Naive B cell (primary cell): ENCODE data around the gene AGTR1. TPM values are rescaled to one million over a fixed set of nuclear protein-coding genes. Genes with fewer than 3 reads are reported as not detected.

ENCODE experiments used
- ATAC-seq, 2 donors: fragments of 150-1000 bp; cut with Tn5 transposase; 2 replicates each; pipeline ENCODE4 v1.10.0; 2021; ENCODE audit warnings: low read depth in 2 of 2, mild to moderate bottlenecking in 2 of 2, moderate library complexity in 2 of 2
- DNase-seq: peaks from one replicate; pipeline ENCODE4 v3.0.0; 2022
- H3K27ac Mint-ChIP-seq, 6 donors: one replicate each; pipeline ENCODE4 v1.8.0; 2020 to 2022; ENCODE audit warnings: mild to moderate bottlenecking in 6 of 6, mixed read lengths in 6 of 6, moderate library complexity in 5 of 6, inconsistent platforms in 2 of 6
- H3K27me3 Mint-ChIP-seq, 3 donors: one replicate each; pipeline ENCODE4 v1.8.0; 2021 to 2022; ENCODE audit warnings: mixed read lengths in 3 of 3, mild to moderate bottlenecking in 1 of 3
- H3K36me3 Mint-ChIP-seq, 2 donors: one replicate each; pipeline ENCODE4 v1.8.0; 2020 to 2022; ENCODE audit warnings: mixed read lengths in 2 of 2, inconsistent platforms in 1 of 2, mild to moderate bottlenecking in 1 of 2
- H3K4me1 Mint-ChIP-seq, 3 donors: one replicate each; pipeline ENCODE4 v1.8.0; 2020 to 2022; ENCODE audit warnings: mixed read lengths in 3 of 3, inconsistent platforms in 1 of 3, mild to moderate bottlenecking in 1 of 3, moderate library complexity in 1 of 3
- H3K4me3 Mint-ChIP-seq, 8 donors: one replicate each; pipeline ENCODE4 v1.8.0; 2020 to 2022; ENCODE audit warnings: mild to moderate bottlenecking in 8 of 8, mixed read lengths in 8 of 8, moderate library complexity in 8 of 8, inconsistent platforms in 2 of 8
- H3K9me3 Mint-ChIP-seq, 7 donors: one replicate each; pipeline ENCODE4 v1.8.0; 2020 to 2022; ENCODE audit warnings: mixed read lengths in 7 of 7, mild to moderate bottlenecking in 5 of 7, inconsistent platforms in 2 of 7, moderate library complexity in 1 of 7
- polyA plus RNA-seq, 6 donors: library from polyadenylated mRNA; unstranded; fragments of 300-500 nt; fragmentation: Illumina TruSeq; gene quantifications; one replicate each; pipeline ENCODE4 v1.2.3, GENCODE V29; 2021; ENCODE audit warnings: low read depth in 6 of 6

Gene AGTR1
- polyA plus RNA-seq = not detected

DNA sequence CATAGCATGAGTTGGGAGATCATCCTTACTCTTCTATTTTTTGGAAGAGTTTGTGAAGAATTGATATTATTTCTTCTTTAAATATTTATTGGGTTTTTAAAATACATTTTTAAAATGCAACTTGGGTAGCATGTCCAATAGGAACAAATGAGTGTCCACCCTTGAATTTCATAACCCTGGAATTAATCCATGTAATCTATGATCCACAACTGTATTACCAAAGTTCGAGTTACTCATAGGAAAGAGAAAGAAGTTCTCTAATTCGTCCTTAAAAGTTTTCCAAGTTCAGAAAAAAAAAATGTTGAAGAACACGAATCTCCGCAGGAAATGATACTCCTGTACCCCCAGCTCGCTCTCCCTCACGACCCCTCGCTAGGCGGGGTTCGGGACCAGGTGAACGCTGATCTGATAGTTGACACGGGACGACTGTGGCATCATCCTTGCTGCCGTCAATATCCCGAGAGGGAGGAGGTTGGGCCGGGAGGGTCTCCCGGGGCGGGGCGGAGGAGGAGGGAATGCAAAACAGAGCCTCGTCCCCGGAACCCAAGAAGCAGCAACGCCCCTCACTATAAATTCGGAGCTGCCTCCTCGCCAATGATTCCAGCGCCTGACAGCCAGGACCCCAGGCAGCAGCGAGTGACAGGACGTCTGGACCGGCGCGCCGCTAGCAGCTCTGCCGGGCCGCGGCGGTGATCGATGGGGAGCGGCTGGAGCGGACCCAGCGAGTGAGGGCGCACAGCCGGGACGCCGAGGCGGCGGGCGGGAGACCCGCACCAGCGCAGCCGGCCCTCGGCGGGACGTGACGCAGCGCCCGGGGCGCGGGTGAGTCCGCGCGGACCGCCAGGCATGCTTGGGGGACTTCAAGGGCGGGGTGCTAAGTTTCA is at the start of gene AGTR1:
Gene AGTR1, plus strand, starts transcription at position 598 of the 884 bp plus-strand sequence. CDS start 43,133 bp downstream, outside the sequence.
- Mint-ChIP-seq H3K9me3 (peaks cover 1 to 12% (median 3%) of the 10 kb centered on the region in 7 donors), H3K4me1 (no peaks in the 10 kb centered on the region), H3K27ac (no peak within 1 kb of the TSS), H3K27me3 (peaks cover 21 to 30% (median 21%) of the 10 kb centered on the region in 3 donors), H3K36me3 (peaks cover 0 to 7% of the 10 kb centered on the region in 2 donors), H3K4me3 (peak within 1 kb of the TSS in 1 of 8 donors; percentile 22)
- ATAC-seq (no peak), DNase-seq (no peak)

DNA sequence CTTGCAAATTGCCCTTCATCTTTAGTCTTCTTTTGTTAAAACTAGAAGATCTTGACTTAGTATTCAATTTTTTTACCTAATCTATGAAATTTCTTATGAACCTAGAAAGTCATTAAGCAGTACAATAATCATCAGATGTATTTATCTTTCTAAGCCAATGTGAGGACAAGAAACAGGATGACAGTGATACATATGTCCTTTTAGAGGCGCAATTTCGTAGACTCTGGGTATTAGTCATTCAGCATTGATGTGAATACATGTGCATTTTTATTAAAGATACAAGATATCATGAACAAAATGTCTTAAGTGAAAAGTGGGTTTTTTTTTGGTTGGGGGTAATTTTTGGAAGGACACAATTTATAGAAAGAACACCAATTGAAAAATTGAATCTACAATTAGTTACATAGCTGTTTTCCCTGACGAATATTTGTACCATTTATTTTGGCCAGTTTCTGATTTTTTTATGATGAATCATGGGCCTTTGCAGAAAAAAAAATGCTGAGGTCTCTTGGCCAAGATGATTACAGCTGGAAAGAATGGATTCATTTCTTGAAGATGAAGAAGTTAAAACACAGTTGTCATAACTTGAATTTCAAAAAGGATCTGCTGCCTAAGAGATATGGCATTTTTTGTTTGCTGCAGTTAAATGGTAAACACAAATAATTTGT is 48.9 kb upstream of the AGTR1 start:
- H3K27ac Mint-ChIP-seq = no peak overlapping the region
- H3K27me3 Mint-ChIP-seq = no peaks in the 10 kb centered on the region
- peaks cover 0 to 5% (median 0%) of the 10 kb centered on the region in 7 donors for H3K9me3 Mint-ChIP-seq
- DNase-seq (no peak), ATAC-seq (no peak)
- no peaks in the 10 kb centered on the region for H3K4me1 Mint-ChIP-seq
- no peaks in the 10 kb centered on the region for H3K36me3 Mint-ChIP-seq
- H3K4me3 Mint-ChIP-seq = no peak overlapping the region

DNA sequence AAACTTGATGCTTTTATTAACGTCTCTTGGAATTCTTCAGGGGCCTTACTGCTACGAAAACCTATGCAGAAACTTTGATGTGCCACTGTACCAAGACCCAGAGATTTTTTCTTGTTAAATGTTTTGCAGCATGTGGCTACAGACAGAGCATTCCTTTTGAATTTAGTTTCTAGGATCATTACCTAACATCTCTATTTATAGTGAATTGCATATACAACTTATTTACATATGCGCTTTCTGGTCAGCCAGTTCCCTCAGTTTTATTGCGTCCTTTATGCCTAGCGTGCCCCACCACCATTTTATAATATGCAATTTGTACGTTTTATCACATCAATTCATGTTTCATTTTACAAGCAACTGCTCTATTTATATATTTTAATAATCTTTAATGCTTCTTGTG is 46.2 kb upstream of the AGTR1 start:
- ATAC-seq = no peak
- no peak for DNase-seq
- H3K27me3 Mint-ChIP-seq = no peaks in the 10 kb centered on the region
- no peaks in the 10 kb centered on the region for H3K4me1 Mint-ChIP-seq
- H3K4me3 Mint-ChIP-seq = no peak overlapping the region
- H3K36me3 Mint-ChIP-seq = no peaks in the 10 kb centered on the region
- H3K27ac Mint-ChIP-seq = no peak overlapping the region
- H3K9me3 Mint-ChIP-seq = peaks cover 0 to 4% (median 0%) of the 10 kb centered on the region in 7 donors

DNA sequence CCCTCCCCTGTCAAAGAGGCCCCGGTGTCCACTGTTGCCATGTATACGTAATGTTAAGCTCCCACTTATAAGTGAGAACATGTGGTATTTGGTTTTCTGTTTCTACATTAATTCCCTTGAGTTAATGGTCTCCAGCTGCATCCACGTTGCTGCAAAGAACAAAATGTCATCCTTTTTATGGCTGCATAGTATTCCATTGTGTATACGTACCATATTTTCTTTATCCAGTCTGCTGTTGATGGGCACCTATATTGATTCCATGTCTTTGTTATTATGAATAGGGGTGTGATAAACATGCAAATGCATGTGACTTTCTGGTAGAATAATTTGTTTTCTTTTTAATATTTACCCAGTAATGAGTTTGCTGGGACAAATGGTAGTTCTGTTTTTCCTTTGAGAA is 43.3 kb upstream of the AGTR1 start:
- H3K4me1 Mint-ChIP-seq = no peaks in the 10 kb centered on the region
- peaks cover 0 to 3% (median 0%) of the 10 kb centered on the region in 3 donors for H3K27me3 Mint-ChIP-seq
- H3K9me3 Mint-ChIP-seq = peaks cover 0 to 4% (median under 1%) of the 10 kb centered on the region in 7 donors
- no peak overlapping the region for H3K27ac Mint-ChIP-seq
- H3K4me3 Mint-ChIP-seq = no peak overlapping the region
- DNase-seq (no peak), ATAC-seq (no peak)
- no peaks in the 10 kb centered on the region for H3K36me3 Mint-ChIP-seq

DNA sequence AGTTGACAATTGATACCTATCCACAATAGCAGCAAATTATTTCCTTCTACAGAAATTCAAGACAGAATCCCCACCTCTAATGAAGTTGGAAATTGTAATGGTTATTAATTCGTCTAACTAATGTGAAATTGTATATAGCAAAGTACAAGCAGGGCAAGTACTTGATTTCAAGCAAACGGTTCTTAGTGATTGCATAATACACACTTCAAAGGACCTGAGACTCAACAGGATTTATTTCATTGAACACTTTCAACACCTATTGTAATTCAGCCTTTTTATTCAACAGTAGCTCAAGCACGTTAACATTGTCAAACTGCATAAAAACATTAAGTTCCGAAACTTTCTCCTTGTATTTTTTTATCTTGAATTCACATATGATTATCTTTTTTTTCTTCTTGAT is 40.2 kb upstream of the AGTR1 start:
- Mint-ChIP-seq H3K9me3 (peaks cover 0 to 4% (median 1%) of the 10 kb centered on the region in 7 donors), H3K27me3 (peaks cover 0 to 5% (median 0%) of the 10 kb centered on the region in 3 donors), H3K36me3 (no peaks in the 10 kb centered on the region), H3K4me3 (no peak overlapping the region), H3K27ac (no peak overlapping the region), H3K4me1 (no peaks in the 10 kb centered on the region)
- no peak for DNase-seq
- ATAC-seq = no peak

DNA sequence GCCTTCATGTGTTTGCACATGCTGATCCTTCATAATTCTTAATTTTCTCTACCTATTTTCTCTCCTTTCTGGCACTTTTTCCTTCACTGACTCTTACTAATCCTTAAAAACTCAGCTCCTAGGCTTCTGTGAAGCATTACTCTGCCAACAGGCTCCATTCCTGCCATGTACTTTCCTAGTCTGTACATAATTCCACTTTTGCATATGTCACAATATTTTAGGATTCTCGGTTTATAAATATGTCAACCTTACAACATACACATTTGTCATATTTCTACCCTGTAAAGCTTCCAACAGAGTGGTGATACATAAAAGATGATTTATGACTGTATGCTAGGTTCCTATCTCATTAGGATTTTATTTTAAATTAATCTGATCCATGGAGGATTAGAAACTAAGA is 38.2 kb upstream of the AGTR1 start:
- Mint-ChIP-seq H3K27ac (no peak overlapping the region), H3K4me3 (no peak overlapping the region), H3K27me3 (peaks cover 0 to 5% (median 0%) of the 10 kb centered on the region in 3 donors), H3K4me1 (no peaks in the 10 kb centered on the region), H3K9me3 (peaks cover 0 to 4% (median 1%) of the 10 kb centered on the region in 7 donors), H3K36me3 (no peaks in the 10 kb centered on the region)
- DNase-seq (no peak), ATAC-seq (no peak)

DNA sequence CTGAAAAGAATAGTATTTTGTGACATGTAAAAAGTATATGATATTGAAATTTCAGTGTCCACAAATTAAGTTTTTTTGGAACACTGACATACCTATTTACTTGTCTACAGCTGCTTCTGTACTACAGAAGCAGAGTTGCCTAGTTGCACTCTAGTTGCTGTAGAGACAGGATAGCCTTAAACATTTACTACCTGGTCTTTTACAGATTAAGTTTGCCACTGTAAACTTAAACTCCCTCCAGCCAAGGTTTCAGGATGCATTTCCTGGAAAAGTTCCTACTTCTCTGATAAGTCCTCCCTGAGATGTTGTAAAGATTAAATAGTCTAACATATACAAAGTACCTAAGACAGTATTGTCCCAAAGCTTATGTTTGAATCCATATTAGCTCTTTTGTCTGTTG is 17.4 kb upstream of the AGTR1 start:
- H3K36me3 Mint-ChIP-seq = no peaks in the 10 kb centered on the region
- H3K4me3 Mint-ChIP-seq = no peak overlapping the region
- H3K4me1 Mint-ChIP-seq = no peaks in the 10 kb centered on the region
- DNase-seq (no peak), ATAC-seq (no peak)
- no peak overlapping the region for H3K27ac Mint-ChIP-seq
- H3K27me3 Mint-ChIP-seq = no peaks in the 10 kb centered on the region
- H3K9me3 Mint-ChIP-seq = peaks cover 0 to 2% (median 0%) of the 10 kb centered on the region in 7 donors

DNA sequence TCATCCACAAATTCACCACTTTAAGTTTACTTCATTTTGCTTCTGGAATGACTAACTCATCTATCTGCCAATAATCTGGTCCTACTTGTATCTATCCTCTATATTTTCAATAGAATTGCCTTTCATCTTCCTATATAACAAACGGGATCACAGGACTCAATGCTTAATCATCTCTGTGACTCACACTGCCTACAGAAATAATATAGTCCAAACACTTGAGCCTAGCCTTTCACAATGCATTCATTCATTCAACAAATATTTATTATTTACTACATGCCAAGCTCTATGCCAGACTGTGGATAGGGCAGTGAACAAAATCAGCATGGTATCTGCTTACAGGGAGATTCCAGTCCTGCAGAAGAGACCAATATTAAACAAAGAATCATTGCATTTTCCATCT is 16.6 kb upstream of the AGTR1 start:
- DNase-seq (no peak), ATAC-seq (no peak)
- H3K4me3 Mint-ChIP-seq = no peak overlapping the region
- peaks cover 0 to 2% (median 0%) of the 10 kb centered on the region in 7 donors for H3K9me3 Mint-ChIP-seq
- no peaks in the 10 kb centered on the region for H3K27me3 Mint-ChIP-seq
- no peaks in the 10 kb centered on the region for H3K4me1 Mint-ChIP-seq
- no peaks in the 10 kb centered on the region for H3K36me3 Mint-ChIP-seq
- H3K27ac Mint-ChIP-seq = no peak overlapping the region

DNA sequence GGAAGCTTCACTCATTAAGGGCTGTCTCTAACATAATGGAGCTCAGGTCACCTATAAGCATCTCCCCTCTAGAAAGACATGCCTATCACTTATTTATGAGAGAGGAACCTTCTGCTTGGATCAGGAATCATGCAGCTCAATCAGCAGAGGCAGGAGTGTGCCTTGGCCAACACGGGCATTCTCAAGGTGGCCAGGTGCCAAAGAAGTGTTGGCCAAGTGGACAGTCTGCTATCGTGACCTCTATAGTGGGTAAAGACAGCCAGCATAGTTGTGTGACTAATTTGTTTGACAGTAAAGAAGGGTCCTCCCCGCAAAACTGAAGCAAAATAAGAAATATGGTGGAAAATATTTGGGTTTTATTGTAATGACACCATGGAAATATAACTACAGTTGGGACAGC is 14.7 kb upstream of the AGTR1 start:
- ATAC-seq = no peak
- H3K27me3 Mint-ChIP-seq = no peaks in the 10 kb centered on the region

DNA sequence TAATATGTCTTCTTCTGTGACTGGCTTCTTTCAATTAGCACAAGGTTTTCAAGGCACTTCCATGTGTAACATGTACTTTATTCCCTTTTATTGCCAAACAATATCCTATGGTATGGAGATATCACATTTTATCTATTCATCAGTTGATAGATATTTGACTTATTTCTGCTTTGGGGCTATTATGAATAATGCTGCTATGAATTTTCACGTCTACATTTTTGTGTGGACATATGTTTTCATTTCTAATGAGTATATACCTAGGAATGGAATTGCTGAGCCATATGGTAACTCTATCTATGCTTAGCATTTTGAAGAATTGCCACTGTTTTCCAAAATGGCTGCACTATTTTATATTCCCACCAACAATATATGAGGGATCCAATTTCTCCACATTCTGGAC is 3.6 kb upstream of the AGTR1 start:
- H3K4me3 Mint-ChIP-seq = no peak overlapping the region
- H3K9me3 Mint-ChIP-seq = peaks cover 3 to 11% (median 7%) of the 10 kb centered on the region in 7 donors
- H3K36me3 Mint-ChIP-seq = peaks cover 0 to 7% of the 10 kb centered on the region in 2 donors
- H3K27me3 Mint-ChIP-seq = peaks cover 7 to 21% (median 11%) of the 10 kb centered on the region in 3 donors
- no peak for ATAC-seq
- no peaks in the 10 kb centered on the region for H3K4me1 Mint-ChIP-seq
- H3K27ac Mint-ChIP-seq = no peak overlapping the region
- DNase-seq = no peak

More for the DNA sequence above, 14.7 kb upstream of the AGTR1 start:
- Mint-ChIP-seq H3K4me3 (no peak overlapping the region), H3K27ac (no peak overlapping the region), H3K4me1 (no peaks in the 10 kb centered on the region), H3K9me3 (peaks cover 0 to 2% (median 0%) of the 10 kb centered on the region in 7 donors), H3K36me3 (no peaks in the 10 kb centered on the region)
- DNase-seq = no peak

DNA sequence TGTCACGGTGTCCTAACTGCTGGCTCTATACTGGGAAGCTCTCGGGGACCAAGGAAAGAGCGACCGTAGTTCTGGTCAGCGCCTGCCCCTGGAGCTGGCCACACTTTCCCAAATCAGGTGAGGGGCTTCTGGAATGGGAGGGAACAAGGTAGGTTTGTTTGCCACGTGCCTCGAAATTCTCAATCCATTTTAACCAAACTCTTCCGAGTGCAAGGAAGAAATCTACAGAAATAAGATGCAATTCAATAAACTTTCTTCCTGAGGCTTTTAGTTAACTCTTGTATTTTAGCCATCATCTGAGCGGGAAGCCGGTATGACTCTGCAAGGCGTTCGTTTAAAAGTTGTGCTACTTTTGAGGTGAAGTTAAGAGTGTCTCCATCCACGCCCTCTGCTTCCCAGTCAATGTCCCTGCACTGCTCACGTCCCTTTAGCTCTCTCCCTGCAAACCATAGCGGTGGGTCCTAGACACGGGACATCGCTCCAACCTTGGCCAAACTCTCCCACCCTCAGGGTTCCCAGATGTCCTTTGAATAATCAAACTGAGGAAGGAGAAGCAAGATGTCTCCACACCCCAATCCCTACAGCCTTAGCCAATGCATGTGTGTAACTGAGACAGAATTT is 597 bp downstream of the AGTR1 start:
- ATAC-seq = no peak
- Mint-ChIP-seq H3K4me3 (no peak overlapping the region), H3K27ac (no peak overlapping the region), H3K4me1 (no peaks in the 10 kb centered on the region), H3K9me3 (peaks cover 0 to 12% (median 3%) of the 10 kb centered on the region in 7 donors), H3K36me3 (peaks cover 0 to 7% of the 10 kb centered on the region in 2 donors), H3K27me3 (peaks cover 21 to 30% (median 21%) of the 10 kb centered on the region in 3 donors)
- DNase-seq = no peak

DNA sequence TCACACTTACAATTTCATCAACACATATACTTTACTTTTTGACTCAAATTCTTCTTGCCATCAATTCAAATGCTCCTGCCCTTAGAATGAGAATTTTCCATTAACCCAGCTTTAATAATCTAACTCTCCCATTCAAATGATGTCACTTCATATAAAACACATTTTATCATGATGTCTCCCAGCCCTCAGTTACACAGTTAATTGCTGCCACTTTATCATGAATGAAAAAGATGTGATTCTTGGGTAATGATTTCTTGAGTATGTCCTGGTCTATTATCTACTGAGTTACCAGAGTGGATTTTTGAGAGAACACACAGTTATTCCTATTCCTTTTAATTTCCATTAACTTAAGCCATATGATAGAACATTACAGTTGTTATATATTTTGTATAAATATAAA is 7.6 kb downstream of the AGTR1 start:
- ATAC-seq = no peak
- Mint-ChIP-seq H3K36me3 (no peaks in the 10 kb centered on the region), H3K4me3 (no peak overlapping the region), H3K27ac (no peak overlapping the region), H3K4me1 (no peaks in the 10 kb centered on the region), H3K9me3 (no peaks in the 10 kb centered on the region), H3K27me3 (peaks cover 0 to 4% (median 0%) of the 10 kb centered on the region in 3 donors)
- DNase-seq = no peak

DNA sequence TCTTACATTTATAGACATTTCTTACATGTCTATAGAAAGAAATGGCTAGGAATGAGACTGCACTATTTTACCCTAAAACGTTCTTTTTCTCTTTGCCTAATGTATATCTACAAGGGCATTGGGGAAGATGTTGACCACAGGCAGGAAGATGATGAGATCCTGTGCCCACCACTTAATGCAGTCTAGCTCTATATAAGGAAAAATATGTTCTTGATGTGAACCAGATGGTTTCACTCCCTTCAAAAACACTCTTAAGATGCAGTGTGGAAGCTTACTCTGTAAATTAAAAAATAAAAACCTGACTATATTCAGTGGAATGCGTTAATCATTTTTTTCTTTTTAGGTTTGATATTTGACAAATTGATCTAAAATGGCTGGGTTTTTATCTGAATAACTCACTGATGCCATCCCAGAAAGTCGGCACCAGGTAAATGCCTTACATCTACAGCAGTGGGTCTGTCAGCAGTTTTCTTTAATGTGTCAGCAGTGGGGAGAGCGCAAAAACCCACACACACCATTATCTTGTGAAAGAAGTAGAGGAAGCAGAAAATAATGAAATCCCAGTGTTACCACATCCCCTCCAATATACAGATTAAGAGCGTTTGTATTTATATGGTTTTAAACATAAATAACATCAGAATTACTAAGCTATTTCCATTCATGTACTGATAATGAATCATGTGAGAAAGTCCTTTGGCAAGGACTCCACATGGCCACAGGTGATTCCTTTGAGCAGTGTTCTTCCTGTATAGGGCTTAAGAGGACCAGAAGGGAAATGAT is 10.1 kb downstream of the AGTR1 start:
- Mint-ChIP-seq H3K27ac (no peak overlapping the region), H3K9me3 (no peaks in the 10 kb centered on the region), H3K4me3 (no peak overlapping the region), H3K27me3 (no peaks in the 10 kb centered on the region), H3K4me1 (no peaks in the 10 kb centered on the region), H3K36me3 (no peaks in the 10 kb centered on the region)
- DNase-seq = no peak
- ATAC-seq = no peak
